A673 (cell line): ENCODE measurements around the gene PREX1. TPM values are rescaled to one million over a fixed set of nuclear protein-coding genes. Genes with fewer than 3 reads are reported as not detected.

Experiments
- BruUV-seq: library from RNA; stranded (reverse); fragments of 400-500 nt; replicated peaks from 2 replicates; lab custom pipeline; 2021; lab: Mats Ljungman, UMichigan
- CTCF ChIA-PET: fragments of 300-600 bp; sonication (Branson Sonifier 250); formaldehyde crosslinking; loops from one replicate; lab custom pipeline; 2022; ENCODE audit warnings: antibody characterized with exemption; lab: Charles Lee
- POLR2A ChIA-PET: fragments of 300-600 bp; sonication (Branson Sonifier 250); formaldehyde crosslinking; loops from one replicate; lab custom pipeline; 2022; ENCODE audit warnings: antibody characterized with exemption; ENCODE audit not compliant: low non-redundant PET; lab: Charles Lee
- DNase-seq: peaks from one replicate; pipeline ENCODE4 v3.0.0-alpha.2; 2015; ENCODE audit warnings: low spot score
- H3K27ac ChIP-seq: fragments of 200-600 bp; sonication (generic); 2 replicates; pipeline ENCODE4 v1.5.1; 2016; ENCODE audit warnings: mixed run types, low read depth, mild to moderate bottlenecking, mixed read lengths, antibody characterized with exemption, low read length; ENCODE audit not compliant: poor library complexity, severe bottlenecking
- H3K27me3 ChIP-seq: fragments of 200-600 bp; sonication (generic); replicated peaks from 2 replicates; pipeline ENCODE4 v1.6.1; 2017; ENCODE audit warnings: mixed run types, low read depth, mild to moderate bottlenecking, mixed read lengths, antibody characterized with exemption, low read length; ENCODE audit not compliant: insufficient read depth, poor library complexity
- H3K36me3 ChIP-seq: fragments of 200-600 bp; sonication (generic); 2 replicates; pipeline ENCODE4 v1.6.1; 2016; ENCODE audit warnings: mixed run types, mild to moderate bottlenecking, mixed read lengths, antibody characterized with exemption, low read length; ENCODE audit not compliant: insufficient read depth, poor library complexity, severe bottlenecking
- H3K4me1 ChIP-seq: fragments of 200-600 bp; sonication (generic); 2 replicates; pipeline ENCODE4 v1.6.1; 2017; ENCODE audit warnings: mixed run types, mild to moderate bottlenecking, mixed read lengths, antibody characterized with exemption, low read length; ENCODE audit not compliant: insufficient read depth, poor library complexity, severe bottlenecking
- H3K4me3 ChIP-seq: fragments of 200-600 bp; sonication (generic); 2 replicates; pipeline ENCODE4 v1.5.1; 2016; ENCODE audit warnings: low read depth, mixed run types, mild to moderate bottlenecking, mixed read lengths, low read length; ENCODE audit not compliant: poor library complexity, severe bottlenecking
- H3K9me3 ChIP-seq: fragments of 200-600 bp; sonication (generic); 2 replicates; pipeline ENCODE4 v1.6.1; 2016; ENCODE audit warnings: mixed run types, low read depth, mild to moderate bottlenecking, mixed read lengths, antibody characterized with exemption, low read length; ENCODE audit not compliant: poor library complexity, severe bottlenecking
- CTCF ChIP-seq: fragments of 300-800, 200-600 bp; sonication (generic); conservative IDR thresholded peaks from 2 replicates; pipeline ENCODE4 v1.5.1; 2017; ENCODE audit warnings: low read depth, mild to moderate bottlenecking, antibody characterized with exemption, low read length, moderate library complexity, mixed read lengths
- EZH2 ChIP-seq: fragments of 200-600 bp; sonication (generic); IDR thresholded peaks from 2 replicates; pipeline ENCODE4 v1.6.1; 2017; ENCODE audit warnings: borderline replicate concordance, low read depth, mild to moderate bottlenecking, mixed read lengths, antibody characterized with exemption, low read length; ENCODE audit not compliant: poor library complexity, severe bottlenecking
- intact Hi-C: fragments of 100-400 bp; cut with micrococcal nuclease; formaldehyde crosslinking; loops from one replicate; pipeline ENCODE4 v1.10.0; 2022; ENCODE audit not compliant: unreplicated experiment
- total RNA-seq: library from RNA; stranded (reverse); gene quantifications from 2 replicates; pipeline ENCODE4 v1.2.3, GENCODE V29; 2021

The PREX1 gene
- total RNA-seq, 1 experiment from 2014 or later = 145 TPM

DNA sequence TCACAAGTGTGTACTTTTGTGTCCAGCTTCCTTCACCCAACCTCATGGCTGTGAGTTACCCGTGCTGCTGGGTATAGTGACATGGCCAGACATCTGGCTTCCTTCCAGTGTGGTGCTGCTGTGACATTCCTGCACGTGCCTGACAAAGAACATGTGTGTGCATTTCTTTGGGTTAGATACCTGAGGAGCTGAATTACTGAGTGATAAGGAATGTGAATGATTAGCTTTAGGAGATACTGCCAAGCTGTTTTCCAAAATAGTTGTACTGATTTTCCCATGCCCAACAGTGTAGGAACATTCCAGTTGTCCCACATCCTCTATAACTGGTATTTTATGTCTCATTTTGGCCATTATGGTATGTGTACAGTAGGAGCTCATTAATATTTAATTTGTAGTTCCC is 132.5 kb downstream of the PREX1 start:
- ChIA-PET CTCF (no interaction called here), POLR2A (no interaction called here)
- DNase-seq = no peak
- Histone ChIP-seq H3K27ac (no peak overlapping the region), H3K4me3 (no peak overlapping the region), H3K27me3 (no peaks in the 10 kb centered on the region), H3K4me1 (peaks cover 27% of the 10 kb centered on the region), H3K36me3 (peaks cover 78% of the 10 kb centered on the region), H3K9me3 (no peaks in the 10 kb centered on the region)
- no TSS peak for BruUV-seq
- TF ChIP-seq EZH2 (no peak), CTCF (no peak)
- intact Hi-C loops = no loop called here

GRCh38 chr20:48694381-48694865 is 133.4 kb downstream of the PREX1 start:
- ChIA-PET POLR2A (no interaction called here), CTCF (no interaction called here)
- TF ChIP-seq CTCF (no peak), EZH2 (no peak)
- no peaks in the 10 kb centered on the region for H3K27me3 ChIP-seq
- DNase-seq = no peak
- H3K9me3 ChIP-seq = no peaks in the 10 kb centered on the region
- H3K4me3 ChIP-seq = no peak overlapping the region
- H3K4me1 ChIP-seq = peaks cover 27% of the 10 kb centered on the region
- no peak overlapping the region for H3K27ac ChIP-seq
- no TSS peak for BruUV-seq
- intact Hi-C loops = no loop called here
- peaks cover 73% of the 10 kb centered on the region for H3K36me3 ChIP-seq

GRCh38 chr20:48691523-48691922 is 136.3 kb downstream of the PREX1 start:
- CTCF ChIA-PET = no interaction called here
- Histone ChIP-seq H3K4me3 (no peak overlapping the region), H3K36me3 (peaks cover 71% of the 10 kb centered on the region), H3K27me3 (no peaks in the 10 kb centered on the region), H3K27ac (no peak overlapping the region), H3K9me3 (no peaks in the 10 kb centered on the region), H3K4me1 (peaks cover 29% of the 10 kb centered on the region)
- intact Hi-C loops = no loop called here
- DNase-seq = no peak
- POLR2A ChIA-PET = no interaction called here
- BruUV-seq = no TSS peak
- TF ChIP-seq EZH2 = no peak
- no peak for TF ChIP-seq CTCF
